Endothelial cell of hepatic sinusoid (primary cell): ENCODE measurements around the gene TRAK2.

ENCODE experiments used
- in situ Hi-C: cut with HindIII; loops from 2 replicates; pipeline ENCODE4 v1.10.0; 2017; ENCODE audit warnings: low sequenced_read_pairs

TRAK2 gene

GRCh38 chr2:201366146-201366545, 85.1 kb downstream of the TRAK2 start:
- in situ Hi-C loops, result loop anchor here (10.0 kb wide), 1 partner anchor 451 kb away; no protein-coding TSS in a partner anchor

- in situ Hi-C loops, result loop anchor here (5.0 to 10.0 kb wide), 2 partner anchors 97 to 449 kb away; no protein-coding TSS in a partner anchor
Observed at GRCh38 chr2:201363857-201364560, 87.2 kb downstream of the TRAK2 start.

- in situ Hi-C loops, result loop anchor here (5.0 to 10.0 kb wide), 2 partner anchors 95 to 448 kb away; no protein-coding TSS in a partner anchor
Observed at GRCh38 chr2:201362396-201362795, 88.9 kb downstream of the TRAK2 start.

- in situ Hi-C loops, result loop anchor here (5.0 to 10.0 kb wide), 2 partner anchors 94 to 446 kb away; no protein-coding TSS in a partner anchor
Observed at GRCh38 chr2:201361078-201361733, 90.1 kb downstream of the TRAK2 start.

GRCh38 chr2:201360256-201360655, 91.0 kb downstream of the TRAK2 start:
- in situ Hi-C loops, result loop anchor here (5.0 to 10.0 kb wide), 2 partner anchors 93 to 445 kb away; no protein-coding TSS in a partner anchor

- in situ Hi-C loops, result no loop called here
Observed at GRCh38 chr2:201358684-201359083, 92.6 kb downstream of the TRAK2 start.

- in situ Hi-C loops, result no loop called here
Observed at GRCh38 chr2:201357221-201357620, 94.0 kb downstream of the TRAK2 start, which contains the start of gene FLACC1. Gene FLACC1, minus strand, starts transcription at chr2:201357345. Its CDS starts 5,941 bp downstream, at chr2:201351404.

GRCh38 chr2:201353116-201353515, 98.1 kb downstream of the TRAK2 start:
- in situ Hi-C loops, result no loop called here

GRCh38 chr2:201350879-201351278, 100.4 kb downstream of the TRAK2 start:
- in situ Hi-C loops, result no loop called here

- in situ Hi-C loops, result no loop called here
Observed at GRCh38 chr2:201349601-201350000, 101.7 kb downstream of the TRAK2 start.

GRCh38 chr2:201348758-201349157, 102.5 kb downstream of the TRAK2 start:
- in situ Hi-C loops, result no loop called here

GRCh38 chr2:201347138-201347537, 104.1 kb downstream of the TRAK2 start:
- in situ Hi-C loops, result no loop called here

GRCh38 chr2:201345625-201346213, 105.5 kb downstream of the TRAK2 start:
- in situ Hi-C loops, result no loop called here

- in situ Hi-C loops, result no loop called here
Observed at GRCh38 chr2:201344663-201345366, 106.4 kb downstream of the TRAK2 start.

- in situ Hi-C loops, result no loop called here
Observed at GRCh38 chr2:201343559-201343958, 107.7 kb downstream of the TRAK2 start.

- in situ Hi-C loops, result no loop called here
Observed at GRCh38 chr2:201342923-201343322, 108.3 kb downstream of the TRAK2 start.

- in situ Hi-C loops, result no loop called here
Observed at GRCh38 chr2:201329409-201329808, 121.8 kb downstream of the TRAK2 start.

- in situ Hi-C loops, result no loop called here
Observed at GRCh38 chr2:201327678-201328077, 123.6 kb downstream of the TRAK2 start.
